ENCODE results near the gene RMND5B.

GRCh38 chr5:178103612-178104011 is 27.2 kb upstream of the RMND5B start:
- TF ChIP-seq CTCF (IDR thresholded peaks at IDR 0.05) (no peak), POLR2AphosphoS5 (IDR thresholded peaks at IDR 0.05) (no peak), EP300 (IDR thresholded peaks at IDR 0.05) (no peak)

Measured in sigmoid colon (tissue), 4 donors.